Activated naive CD8-positive, alpha-beta T cell treated with anti-CD3 and anti-CD28 coated beads, Interleukin-2, amount 50 U/mL, for 24 hours (primary cell): ENCODE measurements around the gene FABP3.

Experiments used
- ATAC-seq: fragments of 150-1000 bp; cut with Tn5 transposase; one replicate; pipeline ENCODE4 v1.10.0; 2021
- DNase-seq: peaks from one replicate; pipeline ENCODE4 v3.0.0; 2021
- H3K27ac Mint-ChIP-seq: one replicate; pipeline ENCODE4 v1.8.0; 2021; ENCODE audit warnings: mild to moderate bottlenecking, mixed read lengths
- H3K27me3 Mint-ChIP-seq: one replicate; pipeline ENCODE4 v1.8.0; 2021; ENCODE audit warnings: mixed read lengths
- H3K36me3 Mint-ChIP-seq: one replicate; pipeline ENCODE4 v1.8.0; 2021; ENCODE audit warnings: low read depth, mixed read lengths
- H3K4me1 Mint-ChIP-seq: one replicate; pipeline ENCODE4 v1.8.0; 2021; ENCODE audit warnings: mixed read lengths
- H3K4me3 Mint-ChIP-seq: one replicate; pipeline ENCODE4 v1.8.0; 2021; ENCODE audit warnings: mild to moderate bottlenecking, moderate library complexity, mixed read lengths
- H3K9me3 Mint-ChIP-seq: one replicate; pipeline ENCODE4 v1.8.0; 2021; ENCODE audit warnings: mixed read lengths

FABP3 gene

GRCh38 chr1:31408788-31409318 is 36.0 kb upstream of the FABP3 start:
- Mint-ChIP-seq H3K4me3 (no peak overlapping the region), H3K27ac (no peak overlapping the region), H3K9me3 (no peaks in the 10 kb centered on the region), H3K4me1 (peaks cover 3% of the 10 kb centered on the region), H3K36me3 (no peaks in the 10 kb centered on the region), H3K27me3 (peaks cover 31% of the 10 kb centered on the region)
- DNase-seq: no peak
- ATAC-seq: no peak

- Mint-ChIP-seq H3K9me3 (no peaks in the 10 kb centered on the region), H3K4me1 (no peaks in the 10 kb centered on the region), H3K27ac (no peak overlapping the region), H3K4me3 (no peak overlapping the region), H3K27me3 (peaks cover 21% of the 10 kb centered on the region), H3K36me3 (no peaks in the 10 kb centered on the region)
- DNase-seq: no peak
- ATAC-seq: no peak
Measured at GRCh38 chr1:31407029-31407626, 34.3 kb upstream of the FABP3 start.

GRCh38 chr1:31405578-31406245 is 32.8 kb upstream of the FABP3 start:
- DNase-seq: no peak
- Mint-ChIP-seq H3K4me3 (no peak overlapping the region), H3K27ac (no peak overlapping the region), H3K4me1 (no peaks in the 10 kb centered on the region), H3K9me3 (no peaks in the 10 kb centered on the region), H3K27me3 (peaks cover 9% of the 10 kb centered on the region), H3K36me3 (no peaks in the 10 kb centered on the region)
- ATAC-seq: no peak

GRCh38 chr1:31401241-31401640 is 28.4 kb upstream of the FABP3 start:
- Mint-ChIP-seq H3K4me1 (no peaks in the 10 kb centered on the region), H3K4me3 (no peak overlapping the region), H3K36me3 (no peaks in the 10 kb centered on the region), H3K27me3 (no peaks in the 10 kb centered on the region), H3K27ac (no peak overlapping the region), H3K9me3 (no peaks in the 10 kb centered on the region)
- ATAC-seq (no peak), DNase-seq (no peak)

GRCh38 chr1:31400393-31400792 is 27.5 kb upstream of the FABP3 start:
- ATAC-seq: no peak
- Mint-ChIP-seq H3K27ac (no peak overlapping the region), H3K27me3 (no peaks in the 10 kb centered on the region), H3K36me3 (no peaks in the 10 kb centered on the region), H3K9me3 (no peaks in the 10 kb centered on the region), H3K4me3 (no peak overlapping the region), H3K4me1 (no peaks in the 10 kb centered on the region)
- no peak for DNase-seq

GRCh38 chr1:31399976-31400375 is 27.1 kb upstream of the FABP3 start:
- H3K36me3 Mint-ChIP-seq: no peaks in the 10 kb centered on the region
- no peak overlapping the region for H3K27ac Mint-ChIP-seq
- DNase-seq: no peak
- H3K4me1 Mint-ChIP-seq: peaks cover under 1% of the 10 kb centered on the region
- H3K9me3 Mint-ChIP-seq: no peaks in the 10 kb centered on the region
- ATAC-seq: no peak
- H3K4me3 Mint-ChIP-seq: no peak overlapping the region
- no peaks in the 10 kb centered on the region for H3K27me3 Mint-ChIP-seq

GRCh38 chr1:31398246-31398645 is 25.4 kb upstream of the FABP3 start:
- H3K4me3 Mint-ChIP-seq: no peak overlapping the region
- no peak for ATAC-seq
- H3K36me3 Mint-ChIP-seq: no peaks in the 10 kb centered on the region
- DNase-seq: no peak
- no peaks in the 10 kb centered on the region for H3K27me3 Mint-ChIP-seq
- H3K9me3 Mint-ChIP-seq: no peaks in the 10 kb centered on the region
- H3K27ac Mint-ChIP-seq: no peak overlapping the region
- peaks cover 9% of the 10 kb centered on the region for H3K4me1 Mint-ChIP-seq

- DNase-seq (no peak), ATAC-seq (no peak)
- H3K4me3 Mint-ChIP-seq: no peak overlapping the region
- no peaks in the 10 kb centered on the region for H3K9me3 Mint-ChIP-seq
- no peaks in the 10 kb centered on the region for H3K36me3 Mint-ChIP-seq
- peaks cover 9% of the 10 kb centered on the region for H3K4me1 Mint-ChIP-seq
- no peaks in the 10 kb centered on the region for H3K27me3 Mint-ChIP-seq
- H3K27ac Mint-ChIP-seq: no peak overlapping the region
Measured at GRCh38 chr1:31397360-31398095, 24.7 kb upstream of the FABP3 start.

GRCh38 chr1:31396633-31397351 is 23.9 kb upstream of the FABP3 start:
- Mint-ChIP-seq H3K9me3 (no peaks in the 10 kb centered on the region), H3K4me1 (peaks cover 9% of the 10 kb centered on the region), H3K27ac (no peak overlapping the region), H3K36me3 (no peaks in the 10 kb centered on the region), H3K27me3 (no peaks in the 10 kb centered on the region), H3K4me3 (no peak overlapping the region)
- ATAC-seq: no peak
- DNase-seq: no peak

- no peak overlapping the region for H3K27ac Mint-ChIP-seq
- no peaks in the 10 kb centered on the region for H3K9me3 Mint-ChIP-seq
- DNase-seq (peak; percentile 90), ATAC-seq (peak; percentile 98)
- H3K27me3 Mint-ChIP-seq: no peaks in the 10 kb centered on the region
- no peaks in the 10 kb centered on the region for H3K36me3 Mint-ChIP-seq
- peak overlapping the region; percentile 74 for H3K4me3 Mint-ChIP-seq
- peaks cover 9% of the 10 kb centered on the region for H3K4me1 Mint-ChIP-seq
Measured at GRCh38 chr1:31394584-31395193, 21.8 kb upstream of the FABP3 start.

- no peaks in the 10 kb centered on the region for H3K36me3 Mint-ChIP-seq
- no peaks in the 10 kb centered on the region for H3K9me3 Mint-ChIP-seq
- no peak overlapping the region for H3K27ac Mint-ChIP-seq
- H3K27me3 Mint-ChIP-seq: no peaks in the 10 kb centered on the region
- ATAC-seq: no peak
- DNase-seq: no peak
- no peak overlapping the region for H3K4me3 Mint-ChIP-seq
- peaks cover 9% of the 10 kb centered on the region for H3K4me1 Mint-ChIP-seq
Measured at GRCh38 chr1:31393463-31393862, 20.6 kb upstream of the FABP3 start.

GRCh38 chr1:31390071-31390470 is 17.2 kb upstream of the FABP3 start:
- H3K27ac Mint-ChIP-seq: no peak overlapping the region
- no peak overlapping the region for H3K4me3 Mint-ChIP-seq
- H3K27me3 Mint-ChIP-seq: peaks cover 6% of the 10 kb centered on the region
- H3K9me3 Mint-ChIP-seq: no peaks in the 10 kb centered on the region
- no peaks in the 10 kb centered on the region for H3K36me3 Mint-ChIP-seq
- no peak for DNase-seq
- no peak for ATAC-seq
- H3K4me1 Mint-ChIP-seq: peaks cover 9% of the 10 kb centered on the region

GRCh38 chr1:31389616-31390015 is 16.7 kb upstream of the FABP3 start:
- no peaks in the 10 kb centered on the region for H3K36me3 Mint-ChIP-seq
- no peak overlapping the region for H3K4me3 Mint-ChIP-seq
- H3K4me1 Mint-ChIP-seq: peaks cover 5% of the 10 kb centered on the region
- H3K9me3 Mint-ChIP-seq: no peaks in the 10 kb centered on the region
- ATAC-seq: no peak
- no peak for DNase-seq
- peaks cover 6% of the 10 kb centered on the region for H3K27me3 Mint-ChIP-seq
- H3K27ac Mint-ChIP-seq: no peak overlapping the region

GRCh38 chr1:31387612-31388011 is 14.7 kb upstream of the FABP3 start:
- H3K27me3 Mint-ChIP-seq: peaks cover 6% of the 10 kb centered on the region
- H3K9me3 Mint-ChIP-seq: no peaks in the 10 kb centered on the region
- H3K4me3 Mint-ChIP-seq: no peak overlapping the region
- ATAC-seq (no peak), DNase-seq (no peak)
- H3K27ac Mint-ChIP-seq: no peak overlapping the region
- no peaks in the 10 kb centered on the region for H3K36me3 Mint-ChIP-seq
- no peaks in the 10 kb centered on the region for H3K4me1 Mint-ChIP-seq
